Measurements from ENCODE around the gene OTUD3.

Gene OTUD3

DNA sequence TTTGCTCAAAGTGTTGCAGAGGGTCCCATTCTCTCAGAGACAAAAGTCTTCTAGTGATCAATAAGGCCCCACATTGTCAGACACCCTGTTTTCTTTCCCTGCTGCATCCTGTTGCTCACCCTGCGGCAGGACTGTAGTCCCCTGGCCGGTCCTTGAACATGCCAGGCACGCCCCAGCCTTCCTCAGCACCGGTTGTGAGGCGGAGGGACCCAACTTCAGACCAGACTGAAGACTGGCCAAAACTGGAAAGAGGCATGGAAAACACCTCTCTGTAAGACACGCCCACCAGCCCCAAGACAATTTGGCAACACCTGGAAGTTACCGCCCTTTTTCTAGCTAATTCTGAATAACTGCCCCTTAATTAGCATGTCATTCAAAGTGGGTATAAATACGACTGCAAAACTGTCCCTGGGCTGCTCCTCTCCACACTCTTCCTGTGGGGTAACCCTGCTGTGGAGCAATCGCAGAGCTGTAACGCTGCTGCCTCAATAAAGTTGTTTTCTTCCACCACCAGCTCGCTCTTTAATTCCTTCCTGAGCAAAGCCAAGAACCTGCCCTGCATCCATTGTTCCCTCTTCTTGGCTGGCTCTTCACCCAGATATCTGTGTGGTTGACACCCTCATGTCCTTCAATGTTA, 73.5 kb downstream of the OTUD3 start:
- no peak for DNase-seq (ENCODE audit: low spot score)

DNA sequence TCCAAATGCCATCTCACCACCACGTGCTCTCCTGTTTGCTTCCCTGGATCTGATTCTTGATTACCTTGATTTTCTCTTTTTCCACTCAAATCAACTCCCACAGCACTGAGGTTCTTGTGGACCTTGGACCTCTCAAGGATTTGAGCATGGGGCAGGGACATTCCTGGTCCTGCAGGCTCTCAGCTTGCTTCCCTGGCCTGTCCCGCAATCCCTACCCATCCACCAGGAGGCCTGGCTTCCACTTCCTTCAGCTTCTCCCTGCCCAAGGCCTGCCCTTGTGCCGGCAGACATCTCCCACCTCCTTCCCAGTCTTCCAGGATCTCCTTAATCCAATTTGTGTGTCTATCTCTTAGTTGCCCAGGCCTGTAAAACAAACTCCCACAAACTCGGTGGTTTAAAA, 75.6 kb downstream of the OTUD3 start:
- DNase-seq (ENCODE audit: low spot score), result no peak

DNA sequence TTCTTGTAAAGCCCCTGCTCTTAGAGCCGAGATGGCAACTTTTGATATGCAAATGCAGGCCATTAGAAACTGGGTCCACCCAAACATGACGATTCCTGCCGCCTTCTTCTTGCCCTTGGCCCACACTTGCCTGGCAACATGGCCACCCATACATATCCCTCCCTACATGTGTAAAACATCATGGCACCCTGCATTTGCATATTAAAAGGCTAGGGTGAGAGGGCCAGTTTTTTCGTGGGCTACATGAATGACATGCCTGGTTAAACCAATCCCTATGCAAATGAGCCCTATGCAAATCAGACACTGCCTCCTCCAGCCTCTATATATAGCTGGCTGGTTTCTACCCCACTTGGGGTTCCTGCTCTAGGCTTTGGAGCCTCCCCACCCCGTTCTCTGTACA, 78.4 kb downstream of the OTUD3 start:
- no peak for DNase-seq (ENCODE audit: low spot score)
